HG03103 (cell line): ENCODE data around the gene SERPINA3.
"Not testable (repeated sequence)": the region's sequence is repeated elsewhere in the genome, so short reads cannot be mapped to it uniquely, and the experiment has no call there.

ENCODE experiments used
- ATAC-seq: cut with Tn5 transposase; IDR thresholded peaks from one replicate; pipeline ENCODE4 v1.9.1; 2021; ENCODE audit warnings: low read depth; ENCODE audit not compliant: unreplicated experiment

Gene SERPINA3

GRCh38 chr14:94612174-94612573 lies at the start of gene SERPINA3:
TSS of gene SERPINA3 (plus strand) at chr14:94612391. CDS start at chr14:94614442, 2,051 bp downstream.
- ATAC-seq, result no peak

DNA sequence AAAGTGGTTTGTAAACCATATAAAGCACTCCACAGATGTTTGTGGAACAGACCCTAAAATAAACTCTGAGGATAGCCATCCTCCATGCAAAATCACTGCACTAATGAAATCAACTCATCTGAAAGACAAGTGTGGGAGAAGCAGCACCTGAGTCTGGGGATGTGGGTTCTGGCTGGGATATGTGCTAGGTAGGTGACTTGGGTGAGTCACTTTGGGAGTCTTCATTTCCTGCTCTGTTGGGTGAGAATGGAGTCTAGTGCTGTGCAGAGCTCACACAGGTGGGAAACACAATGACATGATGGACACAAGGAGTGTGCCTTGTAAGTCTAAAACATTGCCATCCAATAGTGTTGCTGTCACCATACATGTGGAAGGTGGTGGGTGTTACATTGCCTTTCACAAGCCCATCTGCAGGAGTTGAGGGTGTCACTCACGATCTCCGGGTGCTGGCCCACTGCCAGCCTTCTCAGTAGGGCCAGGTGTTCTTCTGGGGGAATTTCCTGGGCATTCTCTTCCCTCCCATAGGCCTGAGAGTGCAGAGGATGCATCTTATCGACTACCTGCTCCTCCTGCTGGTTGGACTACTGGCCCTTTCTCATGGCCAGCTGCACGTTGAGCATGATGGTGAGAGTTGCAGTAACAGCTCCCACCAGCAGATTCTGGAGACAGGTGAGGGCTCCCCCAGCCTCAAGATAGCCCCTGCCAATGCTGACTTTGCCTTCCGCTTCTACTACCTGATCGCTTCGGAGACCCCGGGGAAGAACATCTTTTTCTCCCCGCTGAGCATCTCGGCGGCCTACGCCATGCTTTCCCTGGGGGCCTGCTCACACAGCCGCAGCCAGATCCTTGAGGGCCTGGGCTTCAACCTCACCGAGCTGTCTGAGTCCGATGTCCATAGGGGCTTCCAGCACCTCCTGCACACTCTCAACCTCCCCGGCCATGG lies 49.0 kb upstream of the SERPINA3 start:
- ATAC-seq, result no peak

- no peak for ATAC-seq
Observed at GRCh38 chr14:94564381-94564780, 47.8 kb upstream of the SERPINA3 start.

DNA sequence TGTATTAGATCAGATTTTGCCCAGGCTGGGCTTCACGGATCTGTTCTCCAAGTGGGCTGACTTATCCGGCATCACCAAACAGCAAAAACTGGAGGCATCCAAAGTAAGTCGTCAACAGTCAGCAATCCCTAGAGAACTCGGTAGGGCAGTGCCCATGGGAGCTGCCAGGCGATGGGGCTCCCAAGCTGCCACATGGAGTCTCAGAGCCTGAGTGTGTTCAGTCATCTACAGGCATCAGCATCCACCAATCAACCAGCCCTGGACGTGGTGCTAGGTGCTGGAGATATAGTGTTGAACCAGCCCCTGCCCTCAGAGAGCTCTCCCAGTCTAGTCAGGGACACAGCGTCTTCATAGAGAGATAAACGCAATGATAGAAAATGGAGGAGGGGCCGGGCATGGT lies 44.0 kb upstream of the SERPINA3 start:
- ATAC-seq, result no peak

- no peak for ATAC-seq
Observed at GRCh38 chr14:94569381-94570001, 42.7 kb upstream of the SERPINA3 start.

DNA sequence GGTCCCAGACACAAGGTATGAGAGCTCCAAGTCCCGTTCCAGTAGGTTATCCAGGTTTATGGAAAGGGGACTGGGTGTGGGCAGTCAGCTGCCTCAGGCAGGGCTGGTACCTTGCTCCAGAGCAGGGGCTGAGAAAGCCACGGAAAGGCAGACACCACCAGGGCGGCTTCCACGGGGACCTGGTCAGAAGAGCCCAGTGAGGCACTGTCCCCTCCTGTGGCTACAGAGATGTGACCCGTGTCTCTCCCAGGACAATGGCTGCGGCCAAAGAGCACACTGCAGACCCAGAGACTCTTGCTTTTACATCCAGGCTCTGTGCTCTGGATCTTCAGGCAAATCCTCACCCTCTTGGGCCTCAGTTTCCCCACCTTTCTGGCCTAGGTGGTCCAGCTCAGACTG lies 42.2 kb upstream of the SERPINA3 start:
- ATAC-seq, result no peak

DNA sequence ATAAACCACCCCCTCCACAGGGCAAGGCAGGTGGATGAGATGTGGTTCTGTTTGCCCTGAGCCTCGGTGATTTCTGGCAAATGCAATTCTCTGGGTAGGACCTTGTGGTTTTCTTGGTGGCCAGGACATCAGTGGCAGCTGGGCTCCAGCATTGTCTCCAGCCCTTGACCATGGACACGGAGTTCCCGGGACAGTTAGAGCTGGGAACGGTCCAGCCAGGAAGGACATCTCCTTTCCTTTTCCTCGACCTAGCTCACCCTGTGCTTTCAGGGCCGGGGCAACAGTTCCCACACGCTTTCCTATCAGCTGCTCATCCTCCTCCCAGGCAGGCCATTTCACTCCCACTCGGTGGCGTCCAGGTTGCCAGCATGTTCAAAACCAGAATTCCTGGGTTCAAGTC lies 41.8 kb upstream of the SERPINA3 start:
- ATAC-seq, result no peak

DNA sequence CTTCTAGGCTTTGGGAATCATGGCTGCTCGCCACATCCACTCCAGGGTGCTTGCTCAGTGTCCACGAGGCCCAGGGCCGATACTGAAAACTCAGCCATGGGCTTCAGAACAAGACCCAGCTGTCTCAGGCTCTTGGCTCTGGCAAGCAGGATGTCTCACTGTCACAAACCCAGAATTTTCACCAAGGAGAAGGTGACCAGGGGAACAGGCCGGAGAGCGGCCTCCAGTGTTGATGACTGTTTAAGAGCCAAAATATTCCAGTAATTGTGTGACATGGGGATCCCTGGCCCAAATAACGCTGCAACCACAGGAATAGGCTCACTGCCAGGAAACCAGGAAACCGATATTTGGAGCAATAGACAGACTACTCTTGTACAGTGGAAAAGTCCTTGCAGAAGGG lies 40.8 kb upstream of the SERPINA3 start:
- ATAC-seq, result no peak

- ATAC-seq, result no peak
Observed at GRCh38 chr14:94571950-94572349, 40.2 kb upstream of the SERPINA3 start.

- ATAC-seq, result no peak
Observed at GRCh38 chr14:94572637-94573303, 39.4 kb upstream of the SERPINA3 start.

DNA sequence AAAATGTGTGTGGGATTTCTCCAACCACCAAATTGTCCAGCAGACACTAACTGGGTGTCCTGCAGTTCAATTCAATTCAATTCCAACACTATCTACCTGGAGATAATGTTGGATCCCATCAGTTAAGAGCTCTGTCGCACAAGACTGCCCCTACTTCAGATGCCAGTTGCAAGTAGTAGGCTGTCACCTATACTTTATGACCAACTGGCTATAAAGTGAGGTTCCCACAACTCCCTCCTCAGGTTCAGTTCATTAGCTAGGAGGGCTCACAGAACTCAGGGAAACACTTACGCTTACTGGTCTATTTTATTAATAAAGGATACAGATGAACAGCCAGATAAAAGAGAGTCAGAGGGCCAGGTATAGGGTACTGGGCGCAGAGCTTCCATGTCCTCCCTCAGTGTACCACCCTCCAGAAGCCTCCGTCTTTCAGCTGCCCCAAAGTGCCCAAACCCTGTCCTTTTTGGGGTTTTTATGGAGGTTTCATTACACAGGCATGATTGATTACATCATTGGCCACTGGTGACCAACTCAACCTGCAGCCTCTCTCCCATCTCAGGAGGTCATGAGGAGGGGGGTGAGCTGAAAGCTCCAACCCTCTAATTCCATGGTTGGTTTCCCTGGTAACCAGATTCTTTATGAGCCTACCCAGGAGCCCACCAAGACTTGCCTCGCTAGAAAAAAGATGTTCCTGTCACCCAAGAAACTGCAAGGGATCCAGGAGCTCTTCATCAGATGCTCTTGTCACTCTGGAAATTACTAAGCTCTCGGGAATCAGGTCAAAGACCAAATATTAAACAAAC lies 38.5 kb upstream of the SERPINA3 start:
- no peak for ATAC-seq

GRCh38 chr14:94574336-94574735 lies 37.9 kb upstream of the SERPINA3 start:
- ATAC-seq, result no peak

DNA sequence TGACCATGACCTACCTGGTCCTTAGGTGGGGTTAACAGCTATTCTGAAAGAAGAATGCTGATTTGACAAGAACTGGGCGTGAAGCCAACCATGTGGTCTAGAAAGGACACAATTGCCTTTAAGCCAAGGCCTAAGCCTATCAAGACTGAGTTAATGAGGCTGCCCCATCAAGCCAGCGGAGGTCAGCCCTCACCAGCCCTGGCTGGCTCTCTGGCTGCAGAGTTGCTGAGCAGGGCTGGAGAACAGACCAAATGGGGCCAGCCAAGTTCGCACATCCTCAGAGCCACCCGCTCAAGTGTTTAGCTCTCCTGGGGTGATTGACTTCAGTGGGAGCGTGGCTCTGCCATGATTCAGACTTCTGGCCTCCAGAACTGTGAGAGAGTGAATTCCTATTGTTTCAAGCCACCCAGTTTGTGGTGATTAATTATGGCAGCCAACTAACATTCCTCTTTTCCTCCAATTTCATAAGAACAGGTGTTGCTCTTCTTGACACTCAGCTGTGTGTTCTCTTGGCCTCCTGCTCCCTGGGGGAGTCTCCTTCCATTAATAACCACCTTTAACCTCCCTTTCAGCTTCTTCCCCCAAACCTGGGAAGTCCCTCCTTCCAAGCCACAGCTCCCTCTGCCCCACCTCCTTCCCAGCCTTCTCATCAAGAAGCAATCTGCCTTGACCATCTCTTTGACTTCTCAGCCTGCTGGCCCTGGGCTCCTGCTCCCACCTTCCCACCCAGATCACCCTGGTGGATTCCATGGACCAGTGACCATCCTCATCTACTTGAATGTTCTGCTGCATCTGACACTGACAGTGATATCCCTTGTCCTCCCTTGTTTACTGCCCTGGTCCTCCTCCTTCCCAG lies 36.2 kb upstream of the SERPINA3 start:
- ATAC-seq, result no peak

DNA sequence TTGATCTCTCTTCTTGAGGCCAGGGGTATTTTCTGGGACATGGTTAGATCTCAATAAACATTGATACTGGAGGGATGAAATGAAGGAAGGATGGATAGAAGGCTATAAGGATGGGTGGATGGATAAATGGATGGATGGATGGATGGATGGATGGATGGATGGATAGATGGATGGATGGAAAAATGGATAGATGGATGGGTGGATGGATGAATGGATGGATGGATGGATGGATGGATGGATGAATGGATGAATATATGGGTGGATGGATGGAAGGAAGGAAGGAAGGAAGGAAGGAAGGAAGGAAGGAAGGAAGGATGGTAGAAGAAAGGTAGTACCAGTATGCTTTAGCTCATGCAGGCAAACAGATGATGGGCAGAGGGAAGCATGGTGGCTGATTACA lies 34.7 kb upstream of the SERPINA3 start:
- ATAC-seq, result not testable (repeated sequence)

- ATAC-seq, result no peak
Observed at GRCh38 chr14:94578712-94579111, 33.5 kb upstream of the SERPINA3 start.

DNA sequence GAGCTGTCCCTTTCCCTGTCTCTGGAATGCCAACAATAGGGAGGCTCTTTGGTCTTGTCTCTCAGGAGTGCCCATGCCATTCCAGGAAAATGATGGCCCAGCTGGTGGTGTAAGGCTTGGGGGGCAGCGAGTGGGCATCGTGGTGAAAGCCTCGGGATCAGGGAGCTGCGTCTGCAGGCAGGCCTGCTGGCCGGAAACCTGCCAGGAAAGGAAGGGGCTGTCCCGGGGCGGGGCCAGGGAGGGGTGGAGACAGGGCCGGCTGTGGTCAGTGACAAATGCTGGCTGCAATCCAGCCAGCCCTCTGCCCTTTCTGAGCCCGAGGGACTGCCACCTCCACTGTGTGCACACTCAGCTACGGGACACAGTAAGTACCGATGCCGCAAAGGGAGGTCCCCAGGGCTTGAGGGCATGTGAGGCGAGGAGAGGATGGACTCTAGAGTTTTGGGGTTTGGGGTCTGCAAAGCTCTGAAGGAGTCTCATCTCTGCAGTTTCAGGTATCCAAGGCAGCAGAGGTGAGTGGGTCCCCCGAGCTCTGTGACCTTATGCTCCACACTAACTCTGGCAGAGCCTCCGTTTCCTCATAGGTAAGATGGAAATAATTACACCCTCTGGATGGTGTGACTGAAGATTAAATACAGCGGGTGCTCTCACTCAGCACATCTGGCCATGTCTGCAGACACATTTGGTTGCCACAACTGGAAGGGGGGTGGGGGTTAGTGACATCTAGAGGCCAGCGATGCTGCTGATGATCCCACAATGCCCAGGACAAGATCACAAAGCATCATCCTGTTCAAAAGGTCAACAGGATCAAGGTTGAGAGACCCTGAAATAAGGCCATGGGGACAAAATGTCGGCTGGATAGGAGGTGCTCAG lies 30.8 kb upstream of the SERPINA3 start, which contains the start of gene SERPINA5:
Gene SERPINA5 (plus strand): TSS at position 300 of the 873 bp plus-strand sequence. CDS start 5,937 bp downstream, outside the sequence.
- ATAC-seq, result no peak

- no peak for ATAC-seq
Observed at GRCh38 chr14:94582199-94582750, 29.9 kb upstream of the SERPINA3 start.

DNA sequence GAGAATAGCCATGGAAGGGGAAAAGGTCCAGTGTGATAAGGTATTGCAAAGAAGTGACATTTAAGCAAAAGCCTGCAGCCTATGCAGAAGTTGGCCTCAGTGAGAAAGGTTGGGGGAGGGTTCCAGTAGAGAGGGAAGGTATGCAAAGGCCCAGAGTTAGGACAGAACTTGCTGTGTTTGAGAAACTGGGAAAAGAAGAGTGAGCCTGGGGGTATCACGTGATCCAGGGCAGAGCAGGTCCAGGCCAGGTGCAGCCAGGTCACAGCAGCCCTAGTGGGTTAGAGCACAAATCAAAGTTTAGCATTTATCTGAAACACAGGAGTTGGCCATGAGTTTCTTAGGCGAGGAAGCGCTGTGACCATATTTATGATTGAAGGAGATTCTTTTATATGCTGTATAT lies 29.3 kb upstream of the SERPINA3 start:
- no peak for ATAC-seq
